ENCODE data around the gene SLIT3.
"Not testable (repeated sequence)": the region's sequence is repeated elsewhere in the genome, so short reads cannot be mapped to it uniquely, and the experiment has no call there.

SLIT3 gene

GRCh38 chr5:168654211-168654721 lies 646.7 kb downstream of the SLIT3 start:
- FAIRE-seq: no peak

DNA sequence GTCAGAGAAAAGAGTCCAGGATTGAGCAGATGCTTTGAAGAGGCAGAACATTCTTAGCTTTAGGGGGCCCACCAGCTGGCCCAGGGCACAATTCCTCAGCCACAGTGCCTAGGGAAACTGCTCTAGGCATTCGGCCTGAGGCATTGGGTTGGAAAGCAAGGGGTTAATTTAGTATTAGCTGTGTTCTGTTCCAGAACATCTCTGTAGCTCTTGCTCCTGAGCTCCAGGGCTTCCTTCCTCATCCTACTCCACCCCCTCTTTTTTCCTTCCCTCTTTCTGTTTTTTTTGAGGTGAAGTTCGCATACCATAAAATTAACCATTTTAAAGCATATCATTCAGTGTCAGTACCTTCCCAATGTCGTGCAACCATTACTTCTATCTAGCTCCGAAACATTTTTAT lies 647.3 kb downstream of the SLIT3 start:
- no peak for FAIRE-seq

- FAIRE-seq: no peak
Observed at GRCh38 chr5:168651648-168652047, 649.3 kb downstream of the SLIT3 start.

GRCh38 chr5:168649306-168649705 lies 651.6 kb downstream of the SLIT3 start:
- no peak for FAIRE-seq

GRCh38 chr5:168648576-168648975 lies 652.4 kb downstream of the SLIT3 start:
- FAIRE-seq: no peak

- FAIRE-seq: no peak
Observed at GRCh38 chr5:168648016-168648415, 652.9 kb downstream of the SLIT3 start.

GRCh38 chr5:168647083-168647482 lies 653.9 kb downstream of the SLIT3 start:
- FAIRE-seq: no peak

DNA sequence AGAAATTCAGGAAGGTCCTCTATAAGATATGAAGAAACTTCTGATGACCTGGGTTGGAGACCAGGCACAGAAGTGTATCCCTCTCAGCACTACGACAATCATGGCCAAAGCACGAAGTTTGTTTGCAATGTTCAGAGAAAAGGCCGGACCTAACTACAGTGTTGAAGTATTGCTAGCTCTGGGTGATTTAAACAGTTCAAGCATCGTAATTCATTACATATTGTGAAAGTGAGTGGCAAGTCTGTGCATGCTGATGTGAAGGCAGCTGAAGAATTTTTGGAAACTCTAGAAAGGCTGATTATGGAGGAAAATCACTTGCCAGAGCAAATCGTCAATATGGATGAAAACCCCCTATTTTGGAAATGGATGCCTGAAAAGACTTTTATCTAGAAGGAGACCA lies 654.6 kb downstream of the SLIT3 start:
- FAIRE-seq: no peak

DNA sequence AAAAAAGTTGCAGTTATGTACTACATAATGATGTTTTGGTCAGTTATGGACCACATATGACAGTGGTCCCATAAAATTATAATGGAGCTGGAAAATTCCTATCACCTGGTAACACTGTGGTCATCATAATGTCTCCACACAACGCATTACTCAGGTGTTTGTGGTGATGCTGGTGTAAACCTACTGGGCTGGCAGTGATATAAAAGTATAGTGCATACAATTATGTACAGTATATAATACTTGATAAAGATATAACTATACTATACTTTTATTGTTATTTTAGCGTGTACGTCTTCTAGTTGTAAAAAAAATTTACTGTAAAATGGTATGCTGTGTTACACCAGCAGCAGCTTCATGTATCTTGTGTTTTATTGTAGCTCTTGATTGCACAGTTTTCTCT lies 655.7 kb downstream of the SLIT3 start:
- no peak for FAIRE-seq

GRCh38 chr5:168642019-168642418 lies 658.9 kb downstream of the SLIT3 start:
- no peak for FAIRE-seq

DNA sequence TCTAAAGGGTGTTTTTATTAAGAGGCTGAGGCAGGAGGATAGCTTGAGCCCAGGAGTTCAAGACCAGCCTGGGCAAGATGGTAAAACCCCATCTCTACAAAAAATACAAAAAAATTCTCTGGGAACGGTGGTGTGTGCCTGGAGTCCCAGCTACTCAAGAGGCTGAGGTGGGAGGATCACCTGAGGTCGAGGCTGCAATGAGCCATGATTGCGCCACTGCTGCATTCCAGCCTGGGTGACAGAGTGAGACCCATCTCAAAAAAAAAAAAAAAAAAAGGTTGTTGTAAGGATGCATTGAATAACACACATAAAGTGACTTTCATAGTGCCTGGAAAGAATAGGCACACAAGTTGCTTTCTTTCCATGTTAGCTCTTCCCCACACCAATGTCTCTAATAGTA lies 662.1 kb downstream of the SLIT3 start:
- not testable (repeated sequence) for FAIRE-seq

DNA sequence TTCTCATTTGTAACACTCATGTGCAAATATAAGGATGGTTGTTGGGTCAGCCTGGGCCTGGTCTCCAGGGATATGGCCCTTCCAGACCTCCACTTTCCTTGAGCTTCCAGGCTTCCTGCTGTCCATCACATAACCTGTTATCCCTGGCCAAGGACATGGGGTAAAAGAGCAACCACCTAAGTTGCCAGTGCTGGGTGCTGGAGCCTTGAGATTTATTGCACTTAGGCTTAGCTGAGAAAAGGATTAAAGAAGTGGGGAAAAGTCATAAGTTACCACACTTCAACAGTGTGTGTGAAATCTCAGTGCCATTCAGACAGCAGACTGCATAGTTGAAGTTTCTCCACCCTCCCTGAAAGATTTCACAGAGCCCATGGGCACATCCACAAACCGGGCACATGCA lies 663.1 kb downstream of the SLIT3 start:
- no peak for FAIRE-seq

DNA sequence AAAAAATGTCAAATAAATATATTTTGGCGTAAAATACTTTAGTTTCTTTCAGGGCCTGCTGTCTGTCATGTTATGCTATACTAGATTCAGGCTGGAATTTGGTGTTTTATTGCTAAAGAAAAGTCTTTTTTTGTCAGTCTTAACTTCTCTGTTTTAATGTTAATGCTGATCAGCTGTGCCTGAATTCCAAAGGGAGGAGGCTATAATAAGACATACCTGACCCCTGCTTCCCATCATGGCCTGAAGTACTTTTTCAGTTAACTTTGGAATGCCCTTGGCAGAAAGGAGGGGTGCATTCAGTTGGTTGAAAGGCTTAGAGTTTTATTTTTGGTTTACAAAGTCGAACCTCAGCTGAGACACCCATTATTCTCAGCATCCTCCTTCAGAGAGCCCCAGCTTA lies 663.7 kb downstream of the SLIT3 start:
- FAIRE-seq: no peak

DNA sequence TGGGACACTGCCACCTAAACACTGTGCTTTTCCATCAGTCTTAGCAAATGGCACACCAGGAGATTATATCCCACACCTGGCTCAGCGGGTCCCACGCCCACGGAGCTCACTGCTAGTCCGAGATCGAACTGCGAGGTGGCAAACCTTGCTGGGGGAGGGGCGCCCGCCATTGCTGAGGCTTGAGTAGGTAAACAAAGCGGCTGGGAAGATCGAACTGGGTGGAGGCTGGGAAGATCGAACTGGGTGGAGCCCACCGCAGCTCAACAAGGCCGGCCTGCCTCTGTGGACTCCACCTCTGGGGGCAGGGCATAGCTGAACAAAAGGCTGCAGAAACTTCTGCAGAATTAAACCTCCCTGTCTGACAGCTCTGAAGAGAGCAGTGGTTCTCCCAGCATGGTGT lies 670.0 kb downstream of the SLIT3 start:
- FAIRE-seq: not testable (repeated sequence)

DNA sequence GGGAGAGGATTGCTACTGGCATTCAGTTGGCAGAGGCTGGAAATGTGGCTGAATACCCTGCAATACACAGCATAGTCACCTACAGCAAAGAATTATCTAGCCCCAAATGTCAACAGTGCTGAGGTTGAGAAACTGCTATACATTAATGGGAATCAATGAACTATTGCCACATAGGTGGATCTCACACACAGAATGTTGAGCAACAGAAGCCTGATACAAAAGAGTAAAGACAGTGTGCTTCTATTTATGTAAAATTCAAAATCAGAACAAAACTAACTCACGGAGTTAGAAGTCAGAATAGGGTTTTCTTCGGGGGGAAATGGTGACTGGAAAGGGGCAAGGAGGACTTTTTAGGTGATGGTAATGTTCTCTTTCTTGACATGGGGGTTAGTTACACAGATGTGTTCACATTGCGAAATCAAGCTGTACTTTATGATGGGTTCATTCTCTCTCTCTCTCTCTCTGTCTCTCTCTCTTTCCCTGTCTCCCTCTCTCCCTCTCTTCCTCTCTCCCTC lies 676.0 kb downstream of the SLIT3 start:
- FAIRE-seq: no peak

- no peak for FAIRE-seq
Observed at GRCh38 chr5:168620807-168621206, 680.1 kb downstream of the SLIT3 start.

DNA sequence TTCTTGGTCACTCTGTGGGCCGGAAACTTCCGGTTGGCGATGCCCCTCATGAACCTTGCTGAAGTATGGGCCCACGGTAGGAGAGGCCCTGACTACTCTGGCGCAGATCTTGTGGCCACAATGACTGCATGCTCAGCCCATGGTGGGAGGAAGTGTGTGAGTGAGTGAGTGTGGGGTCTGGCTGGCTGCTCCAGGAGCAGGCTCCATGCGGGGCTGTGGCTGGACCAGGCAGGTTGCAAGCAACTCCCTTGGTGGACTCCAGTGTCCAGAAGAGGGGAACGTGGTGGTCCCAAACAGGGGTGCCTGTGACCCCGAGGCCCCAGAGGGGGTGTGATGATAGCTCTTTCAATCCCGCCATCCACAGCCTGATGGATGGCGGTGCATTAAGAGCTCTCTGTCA lies 686.3 kb downstream of the SLIT3 start:
- FAIRE-seq: no peak

DNA sequence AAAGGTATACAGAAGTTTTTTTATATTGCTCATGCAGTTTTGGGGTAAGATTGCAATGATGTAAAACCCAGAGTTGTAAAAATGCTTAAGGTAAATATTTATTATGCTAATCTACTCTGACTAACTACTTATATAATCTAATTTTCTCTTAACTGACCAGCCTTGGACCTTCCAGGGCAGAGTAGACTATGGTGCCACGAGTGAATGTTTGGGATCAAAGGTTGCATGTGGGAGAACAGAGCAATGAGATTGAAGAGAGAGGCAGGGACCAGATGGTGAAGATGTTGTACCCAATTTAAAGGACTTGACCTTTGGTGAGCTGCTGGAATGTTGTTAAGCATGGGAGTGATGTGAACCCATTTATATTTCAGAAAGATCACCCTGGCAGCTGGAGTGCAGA lies 686.9 kb downstream of the SLIT3 start:
- FAIRE-seq: no peak

- no peak for FAIRE-seq
Observed at GRCh38 chr5:168613396-168613795, 687.5 kb downstream of the SLIT3 start.

DNA sequence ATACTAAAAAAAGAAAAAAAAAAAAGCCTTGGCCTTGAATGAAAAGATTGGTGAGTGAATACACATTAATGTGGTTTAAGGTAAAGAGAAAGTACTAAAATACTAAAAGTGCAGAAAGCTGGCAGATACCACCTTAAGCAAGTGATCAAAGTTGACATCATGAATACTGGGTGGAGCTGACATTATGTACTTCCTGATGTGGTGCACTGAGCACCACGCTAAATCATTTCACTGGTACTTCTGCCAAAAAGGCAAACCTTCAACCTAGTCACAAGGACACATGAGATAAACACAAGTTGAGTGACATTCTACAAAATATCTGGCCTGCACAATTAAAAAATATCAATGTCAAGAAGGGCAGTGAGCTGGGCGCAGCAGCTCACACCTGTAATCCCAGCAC lies 687.9 kb downstream of the SLIT3 start:
- peak; percentile 51 for FAIRE-seq

DNA sequence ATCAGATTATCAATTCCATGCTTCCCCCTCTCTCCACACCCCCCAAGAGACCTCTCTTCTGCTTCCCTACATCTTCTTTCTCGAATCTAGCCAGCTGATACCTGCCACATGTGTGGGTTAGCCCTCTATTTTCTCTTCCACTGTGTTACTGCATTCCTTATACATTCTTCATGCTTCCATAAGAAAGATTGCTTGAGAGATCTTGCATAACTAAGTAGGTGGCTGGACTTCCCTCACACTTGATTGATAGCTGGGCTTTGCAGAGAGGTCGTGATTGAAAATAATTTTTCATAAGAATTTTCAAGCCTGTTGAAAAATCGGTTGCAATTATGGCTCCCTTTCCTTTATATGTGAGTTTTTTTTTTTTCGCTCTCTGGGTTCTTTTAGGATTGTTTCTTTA lies 688.8 kb downstream of the SLIT3 start:
- FAIRE-seq: no peak
